ENCODE measurements around the gene CRYBB3. TPM values are rescaled to one million over a fixed set of nuclear protein-coding genes. Genes with fewer than 3 reads are reported as not detected.
"Not testable (repeated sequence)": the region's sequence is repeated elsewhere in the genome, so short reads cannot be mapped to it uniquely, and the experiment has no call there.

Gene CRYBB3
- total RNA-seq, 1 donor from 2014 or later = not detected

- peaks cover 7% of the 10 kb centered on the region for H3K27me3 Mint-ChIP-seq (ENCODE audit: low read depth)
- no peak overlapping the region for H3K27ac Mint-ChIP-seq (ENCODE audit: unreplicated experiment)
- H3K9me3 Mint-ChIP-seq = no peaks in the 10 kb centered on the region
These were observed 29.2 kb downstream of the CRYBB3 start for GRCh38 chr22:25228822-25229221.

GRCh38 chr22:25230760-25231159 is 31.1 kb downstream of the CRYBB3 start:
- H3K4me1 Mint-ChIP-seq; H3K4me3 Mint-ChIP-seq; H3K9me3 Mint-ChIP-seq; H3K27ac Mint-ChIP-seq (ENCODE audit: unreplicated experiment); H3K36me3 Mint-ChIP-seq (ENCODE audit: low read depth); DNase-seq (ENCODE audit: low read depth, low spot score): not testable (repeated sequence)
- peaks cover 16% of the 10 kb centered on the region for H3K27me3 Mint-ChIP-seq (ENCODE audit: low read depth)

More at GRCh38 chr22:25228822-25229221, 29.2 kb downstream of the CRYBB3 start:
- DNase-seq (ENCODE audit: low read depth, low spot score) = no peak
- Mint-ChIP-seq H3K4me1 (no peaks in the 10 kb centered on the region), H3K4me3 (no peak overlapping the region), H3K36me3 (ENCODE audit: low read depth) (no peaks in the 10 kb centered on the region)
- no peak for TF ChIP-seq CTCF (conservative IDR thresholded peaks at IDR 0.05)

- Mint-ChIP-seq H3K9me3 (no peaks in the 10 kb centered on the region), H3K27ac (ENCODE audit: unreplicated experiment) (no peak overlapping the region), H3K4me3 (no peak overlapping the region), H3K4me1 (peaks cover 9% of the 10 kb centered on the region), H3K27me3 (ENCODE audit: low read depth) (peaks cover 16% of the 10 kb centered on the region), H3K36me3 (ENCODE audit: low read depth) (no peaks in the 10 kb centered on the region)
- no peak for DNase-seq (ENCODE audit: low read depth, low spot score)
- TF ChIP-seq CTCF (conservative IDR thresholded peaks at IDR 0.05) = no peak
These were observed 32.6 kb downstream of the CRYBB3 start for GRCh38 chr22:25232301-25232700.

- not testable (repeated sequence) for H3K9me3 Mint-ChIP-seq; DNase-seq (ENCODE audit: low read depth, low spot score); H3K4me1 Mint-ChIP-seq; H3K4me3 Mint-ChIP-seq; H3K36me3 Mint-ChIP-seq (ENCODE audit: low read depth); H3K27ac Mint-ChIP-seq (ENCODE audit: unreplicated experiment)
- peaks cover 22% of the 10 kb centered on the region for H3K27me3 Mint-ChIP-seq (ENCODE audit: low read depth)
These were observed 34.0 kb downstream of the CRYBB3 start for GRCh38 chr22:25233706-25234105.

GRCh38 chr22:25235547-25236290 is 36.1 kb downstream of the CRYBB3 start:
- H3K4me1 Mint-ChIP-seq = peaks cover 9% of the 10 kb centered on the region
- H3K9me3 Mint-ChIP-seq = no peaks in the 10 kb centered on the region
- H3K27me3 Mint-ChIP-seq (ENCODE audit: low read depth) = peaks cover 28% of the 10 kb centered on the region
- DNase-seq (ENCODE audit: low read depth, low spot score) = peak; percentile 89
- no peak overlapping the region for H3K27ac Mint-ChIP-seq (ENCODE audit: unreplicated experiment)
- TF ChIP-seq CTCF (conservative IDR thresholded peaks at IDR 0.05) = peak; percentile 77
- H3K36me3 Mint-ChIP-seq (ENCODE audit: low read depth) = no peaks in the 10 kb centered on the region
- H3K4me3 Mint-ChIP-seq = no peak overlapping the region

- no peak overlapping the region for H3K27ac Mint-ChIP-seq (ENCODE audit: unreplicated experiment)
- no peak for TF ChIP-seq CTCF (conservative IDR thresholded peaks at IDR 0.05)
- H3K4me1 Mint-ChIP-seq = peaks cover 9% of the 10 kb centered on the region
- peaks cover 33% of the 10 kb centered on the region for H3K27me3 Mint-ChIP-seq (ENCODE audit: low read depth)
- H3K4me3 Mint-ChIP-seq = no peak overlapping the region
- no peaks in the 10 kb centered on the region for H3K36me3 Mint-ChIP-seq (ENCODE audit: low read depth)
- no peaks in the 10 kb centered on the region for H3K9me3 Mint-ChIP-seq
- DNase-seq (ENCODE audit: low read depth, low spot score) = no peak
These were observed 36.8 kb downstream of the CRYBB3 start for GRCh38 chr22:25236417-25236816.
